GM10248 (cell line): ENCODE measurements around the gene ABCC8.

Experiments used
- CTCF ChIA-PET: fragments of 300-600 bp; sonication (Branson Sonifier 250); formaldehyde crosslinking; extraction: SDS; loops from one replicate; lab custom pipeline; 2021; ENCODE audit warnings: antibody characterized with exemption; lab: Yijun Ruan, JAX
- POLR2A ChIA-PET: fragments of 350-650 bp; sonication (Branson Sonifier 250); formaldehyde crosslinking; extraction: SDS; loops from one replicate; lab custom pipeline; 2020; ENCODE audit warnings: antibody characterized with exemption; lab: Yijun Ruan, JAX
- DNase-seq: peaks from one replicate; pipeline ENCODE4 v3.0.0; 2012; ENCODE audit errors: extremely low spot score
- TF ChIP-seq, protein P1 (sequence below): IDR thresholded peaks from 2 replicates; pipeline ENCODE4 v1.5.1; 2012; ENCODE audit warnings: mild to moderate bottlenecking, low read depth; ENCODE audit errors: extremely low read depth, missing control alignments, control extremely low read depth

ABCC8 gene

DNA sequence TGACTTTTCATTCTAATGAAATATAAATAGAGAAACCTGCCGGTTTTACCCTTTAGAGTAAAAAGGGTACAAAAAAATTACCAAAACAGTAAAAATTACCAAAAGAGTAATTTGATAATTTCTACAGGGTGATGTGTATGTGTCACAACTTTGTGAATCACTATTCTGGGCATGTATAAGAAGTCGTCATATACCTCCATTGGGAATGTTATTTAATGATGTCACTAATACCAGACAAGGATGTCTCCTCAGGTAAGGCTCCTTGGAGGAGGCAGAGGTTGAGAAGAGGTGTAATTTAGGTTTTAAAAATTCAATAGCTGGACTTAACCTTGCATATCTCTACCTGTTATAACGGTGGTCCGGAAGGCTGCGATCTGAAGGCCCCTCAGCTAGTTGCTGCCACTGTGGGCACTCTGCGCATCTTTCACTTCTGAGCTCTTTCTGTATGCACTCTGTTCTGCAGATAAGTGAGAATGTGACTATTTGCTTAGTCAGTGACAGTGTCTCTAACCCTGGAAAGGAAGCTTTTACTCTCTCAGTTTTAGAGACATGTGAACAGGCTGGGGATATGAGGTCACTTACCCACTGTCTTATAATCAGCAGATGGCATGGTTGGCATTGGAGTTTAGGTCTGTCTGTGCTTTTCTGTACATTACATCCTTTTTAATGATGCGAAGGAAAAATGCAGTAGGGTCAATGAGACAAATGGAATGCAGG is 126.0 kb downstream of the ABCC8 start:
- TF ChIP-seq, protein P1, sequence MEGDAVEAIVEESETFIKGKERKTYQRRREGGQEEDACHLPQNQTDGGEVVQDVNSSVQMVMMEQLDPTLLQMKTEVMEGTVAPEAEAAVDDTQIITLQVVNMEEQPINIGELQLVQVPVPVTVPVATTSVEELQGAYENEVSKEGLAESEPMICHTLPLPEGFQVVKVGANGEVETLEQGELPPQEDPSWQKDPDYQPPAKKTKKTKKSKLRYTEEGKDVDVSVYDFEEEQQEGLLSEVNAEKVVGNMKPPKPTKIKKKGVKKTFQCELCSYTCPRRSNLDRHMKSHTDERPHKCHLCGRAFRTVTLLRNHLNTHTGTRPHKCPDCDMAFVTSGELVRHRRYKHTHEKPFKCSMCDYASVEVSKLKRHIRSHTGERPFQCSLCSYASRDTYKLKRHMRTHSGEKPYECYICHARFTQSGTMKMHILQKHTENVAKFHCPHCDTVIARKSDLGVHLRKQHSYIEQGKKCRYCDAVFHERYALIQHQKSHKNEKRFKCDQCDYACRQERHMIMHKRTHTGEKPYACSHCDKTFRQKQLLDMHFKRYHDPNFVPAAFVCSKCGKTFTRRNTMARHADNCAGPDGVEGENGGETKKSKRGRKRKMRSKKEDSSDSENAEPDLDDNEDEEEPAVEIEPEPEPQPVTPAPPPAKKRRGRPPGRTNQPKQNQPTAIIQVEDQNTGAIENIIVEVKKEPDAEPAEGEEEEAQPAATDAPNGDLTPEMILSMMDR: no peak
- POLR2A ChIA-PET: no interaction called here
- DNase-seq: no peak
- CTCF ChIA-PET: no interaction called here

DNA sequence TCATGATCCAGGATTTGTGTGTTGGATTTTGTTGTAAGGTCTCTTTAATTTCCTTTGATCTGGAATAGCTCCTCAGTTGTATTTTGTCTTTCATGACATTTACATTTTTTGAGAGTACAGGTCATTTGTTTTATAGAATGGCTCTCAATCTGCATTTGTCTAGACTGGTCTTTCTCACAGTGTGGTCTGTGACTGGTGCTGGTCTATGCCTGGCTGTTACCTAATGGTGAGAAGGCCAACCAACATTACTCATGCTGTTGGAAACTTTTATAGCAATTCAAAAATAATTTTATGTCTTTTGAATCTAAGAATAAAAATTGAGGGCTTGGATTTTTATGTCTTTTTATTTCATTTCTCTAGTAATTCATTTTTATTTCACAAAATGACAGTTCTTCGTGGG is 129.0 kb downstream of the ABCC8 start:
- no peak for DNase-seq
- ChIA-PET POLR2A (no interaction called here), CTCF (interaction anchor here (1.6 to 2.5 kb wide), 2 partner anchors 18 to 36 kb away, joined by 4 to 13 read pairs; no protein-coding TSS in a partner anchor)
- TF ChIP-seq, protein P1: no peak

DNA sequence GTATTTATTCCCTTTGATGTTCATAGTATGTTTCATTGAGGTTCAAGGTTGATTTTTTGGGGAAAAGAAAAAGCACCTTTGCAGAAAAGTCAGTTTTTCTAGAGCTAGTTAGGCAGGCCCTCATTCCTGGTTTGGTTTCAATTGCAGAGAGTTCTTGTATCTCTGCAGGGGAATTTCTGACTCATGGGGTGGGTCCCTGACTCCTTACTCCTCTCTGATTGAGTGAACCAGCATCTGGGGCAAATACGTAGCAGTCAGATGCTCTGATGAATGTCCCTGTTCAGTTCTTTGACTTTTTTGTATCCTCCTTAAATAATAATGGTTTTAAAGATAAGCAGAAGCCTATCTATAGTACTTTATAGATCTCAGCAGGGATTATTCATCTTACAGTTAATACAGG is 132.7 kb downstream of the ABCC8 start:
- DNase-seq: no peak
- ChIA-PET POLR2A (no interaction called here), CTCF (no interaction called here)
- TF ChIP-seq, protein P1: no peak

DNA sequence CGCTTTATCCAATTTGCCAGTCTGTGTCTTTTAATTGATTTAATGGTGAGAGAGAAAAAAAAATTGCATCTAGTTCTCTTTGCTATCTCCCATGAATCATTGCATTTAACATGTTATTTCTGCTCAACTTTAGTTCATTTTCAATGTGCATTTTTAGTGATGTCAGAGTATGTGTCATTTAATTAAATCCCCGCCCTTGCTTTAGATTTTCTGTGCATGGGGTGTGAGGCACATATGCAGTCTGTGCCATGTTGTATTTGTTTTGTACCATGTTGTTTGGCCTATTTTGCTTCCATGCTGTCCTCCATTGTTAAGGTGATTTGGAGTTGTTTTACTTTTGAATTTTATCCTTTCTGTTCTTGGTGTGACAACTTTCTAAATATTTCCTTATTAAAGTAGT is 133.4 kb downstream of the ABCC8 start:
- ChIA-PET POLR2A (no interaction called here), CTCF (no interaction called here)
- DNase-seq: no peak
- TF ChIP-seq, protein P1: no peak
